ENCODE data around the gene SLC2A10.

SLC2A10 gene

GRCh38 chr20:46722450-46722849, 13.0 kb downstream of the SLC2A10 start:
- TF ChIP-seq POLR2A (IDR thresholded peaks at IDR 0.05; ENCODE audit: low read depth, low read length) = no peak
- TF ChIP-seq TAF1 (IDR thresholded peaks at IDR 0.05; ENCODE audit: borderline replicate concordance, low read depth, low read length) = no peak
- TF ChIP-seq POLR2AphosphoS5 (IDR thresholded peaks at IDR 0.05; ENCODE audit: low read depth, low read length) = no peak
- FAIRE-seq (no peak), DNase-seq (ENCODE audit: insufficient read length) (no peak)

- FAIRE-seq (no peak), DNase-seq (ENCODE audit: insufficient read length) (no peak)
- TF ChIP-seq POLR2A (IDR thresholded peaks at IDR 0.05; ENCODE audit: low read depth, low read length) = no peak
- TF ChIP-seq POLR2AphosphoS5 (IDR thresholded peaks at IDR 0.05; ENCODE audit: low read depth, low read length) = no peak
- TF ChIP-seq TAF1 (IDR thresholded peaks at IDR 0.05; ENCODE audit: borderline replicate concordance, low read depth, low read length) = no peak
Measured at GRCh38 chr20:46723039-46723438, 13.6 kb downstream of the SLC2A10 start.

- FAIRE-seq (no peak), DNase-seq (ENCODE audit: insufficient read length) (no peak)
- TF ChIP-seq POLR2AphosphoS5 (IDR thresholded peaks at IDR 0.05; ENCODE audit: low read depth, low read length) (no peak), POLR2A (IDR thresholded peaks at IDR 0.05; ENCODE audit: low read depth, low read length) (no peak), TAF1 (IDR thresholded peaks at IDR 0.05; ENCODE audit: borderline replicate concordance, low read depth, low read length) (no peak)
Measured at GRCh38 chr20:46724343-46724959, 15.0 kb downstream of the SLC2A10 start.

- no peak for DNase-seq (ENCODE audit: insufficient read length)
- FAIRE-seq = no peak
- TF ChIP-seq TAF1 (IDR thresholded peaks at IDR 0.05; ENCODE audit: borderline replicate concordance, low read depth, low read length) (no peak), POLR2A (IDR thresholded peaks at IDR 0.05; ENCODE audit: low read depth, low read length) (no peak), POLR2AphosphoS5 (IDR thresholded peaks at IDR 0.05; ENCODE audit: low read depth, low read length) (no peak)
Measured at GRCh38 chr20:46725186-46726165, 16.0 kb downstream of the SLC2A10 start.

- no peak for FAIRE-seq
- TF ChIP-seq POLR2AphosphoS5 (IDR thresholded peaks at IDR 0.05; ENCODE audit: low read depth, low read length) (no peak), POLR2A (IDR thresholded peaks at IDR 0.05; ENCODE audit: low read depth, low read length) (no peak), TAF1 (IDR thresholded peaks at IDR 0.05; ENCODE audit: borderline replicate concordance, low read depth, low read length) (no peak)
Measured at GRCh38 chr20:46731770-46732169, 22.3 kb downstream of the SLC2A10 start.

GRCh38 chr20:46735436-46735835, 26.0 kb downstream of the SLC2A10 start:
- FAIRE-seq (no peak), DNase-seq (ENCODE audit: insufficient read length) (no peak)
- TF ChIP-seq POLR2A (IDR thresholded peaks at IDR 0.05; ENCODE audit: low read depth, low read length) = no peak

More at GRCh38 chr20:46731770-46732169, 22.3 kb downstream of the SLC2A10 start:
- no peak for DNase-seq (ENCODE audit: insufficient read length)

GRCh38 chr20:46739431-46740213, 30.2 kb downstream of the SLC2A10 start:
- DNase-seq (ENCODE audit: insufficient read length) = no peak
- TF ChIP-seq TAF1 (IDR thresholded peaks at IDR 0.05; ENCODE audit: borderline replicate concordance, low read depth, low read length) (no peak), POLR2A (IDR thresholded peaks at IDR 0.05; ENCODE audit: low read depth, low read length) (no peak), POLR2AphosphoS5 (IDR thresholded peaks at IDR 0.05; ENCODE audit: low read depth, low read length) (no peak)
- FAIRE-seq = no peak

- no peak for TF ChIP-seq TAF1 (IDR thresholded peaks at IDR 0.05; ENCODE audit: borderline replicate concordance, low read depth, low read length)
- FAIRE-seq = no peak
- DNase-seq (ENCODE audit: insufficient read length) = no peak
Measured at GRCh38 chr20:46740214-46740609, 30.8 kb downstream of the SLC2A10 start.

GRCh38 chr20:46741924-46742668, 32.6 kb downstream of the SLC2A10 start:
- TF ChIP-seq TAF1 (IDR thresholded peaks at IDR 0.05; ENCODE audit: borderline replicate concordance, low read depth, low read length) (no peak), POLR2A (IDR thresholded peaks at IDR 0.05; ENCODE audit: low read depth, low read length) (no peak), POLR2AphosphoS5 (IDR thresholded peaks at IDR 0.05; ENCODE audit: low read depth, low read length) (no peak)
- FAIRE-seq (no peak), DNase-seq (ENCODE audit: insufficient read length) (no peak)

- FAIRE-seq = no peak
- DNase-seq (ENCODE audit: insufficient read length) = no peak
- TF ChIP-seq TAF1 (IDR thresholded peaks at IDR 0.05; ENCODE audit: borderline replicate concordance, low read depth, low read length) (no peak), POLR2AphosphoS5 (IDR thresholded peaks at IDR 0.05; ENCODE audit: low read depth, low read length) (no peak), POLR2A (IDR thresholded peaks at IDR 0.05; ENCODE audit: low read depth, low read length) (no peak)
Measured at GRCh38 chr20:46742669-46743045, 33.2 kb downstream of the SLC2A10 start.

- FAIRE-seq (no peak), DNase-seq (ENCODE audit: insufficient read length) (no peak)
- TF ChIP-seq TAF1 (IDR thresholded peaks at IDR 0.05; ENCODE audit: borderline replicate concordance, low read depth, low read length) = no peak
- TF ChIP-seq POLR2A (IDR thresholded peaks at IDR 0.05; ENCODE audit: low read depth, low read length) = no peak
- TF ChIP-seq POLR2AphosphoS5 (IDR thresholded peaks at IDR 0.05; ENCODE audit: low read depth, low read length) = no peak
Measured at GRCh38 chr20:46743088-46743487, 33.6 kb downstream of the SLC2A10 start.

Measured in GM12892 (cell line).